NCI-H187 (cell line): ENCODE data around the gene PRTN3.
"Not testable (repeated sequence)": the region's sequence is repeated elsewhere in the genome, so short reads cannot be mapped to it uniquely, and the experiment has no call there.

Experiments used
- DNase-seq, 2 experiments: peaks; one replicate each; lab custom pipeline; 2025; lab: John Stamatoyannopoulos, UW

The PRTN3 gene

DNA sequence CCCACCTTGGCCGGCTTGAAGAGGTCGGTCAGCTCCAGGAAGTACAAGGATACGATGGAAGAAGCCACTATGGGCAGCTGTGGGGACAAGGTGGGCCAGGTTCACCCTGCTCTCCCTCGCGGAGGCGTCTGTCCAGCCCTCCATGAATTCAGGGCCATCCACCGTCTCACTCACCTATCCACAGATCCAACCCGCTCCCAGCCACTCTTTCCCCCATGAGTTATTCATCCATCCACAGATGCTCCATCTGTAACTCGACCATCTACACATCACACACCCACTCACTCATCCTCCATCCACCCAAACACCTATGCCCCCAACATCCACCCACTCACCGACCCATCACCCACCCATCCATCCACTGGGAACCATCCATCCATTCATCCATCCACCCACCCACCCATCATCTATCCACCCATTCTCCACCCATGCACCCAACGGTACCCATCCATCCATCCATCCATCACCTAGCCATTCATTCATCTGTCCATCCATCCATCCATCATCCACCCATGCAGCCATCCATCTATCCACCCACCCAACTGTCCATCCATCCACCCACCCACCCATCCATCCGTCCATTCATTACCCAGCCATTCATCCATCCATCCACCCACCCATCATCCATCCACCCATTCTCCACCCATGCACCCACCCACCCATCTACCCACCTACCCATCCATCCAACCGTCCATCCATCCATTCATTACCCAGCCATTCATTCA is 24.9 kb upstream of the PRTN3 start:
- no peak for DNase-seq

DNA sequence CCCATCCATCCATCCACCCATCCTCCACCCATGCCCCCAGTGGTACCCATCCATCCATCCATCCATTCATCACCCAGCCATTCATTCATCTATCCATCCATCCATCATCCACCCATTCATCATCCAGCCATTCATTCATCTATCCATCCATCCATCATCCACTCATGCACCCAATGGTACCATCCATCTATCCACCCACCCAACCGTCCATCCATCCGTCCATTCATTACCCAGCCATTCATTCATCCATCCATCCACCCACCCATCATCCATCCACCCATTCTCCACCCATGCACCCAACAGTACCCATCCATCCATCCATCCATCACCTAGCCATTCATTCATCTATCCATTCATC is 24.3 kb upstream of the PRTN3 start:
- DNase-seq = no peak

DNA sequence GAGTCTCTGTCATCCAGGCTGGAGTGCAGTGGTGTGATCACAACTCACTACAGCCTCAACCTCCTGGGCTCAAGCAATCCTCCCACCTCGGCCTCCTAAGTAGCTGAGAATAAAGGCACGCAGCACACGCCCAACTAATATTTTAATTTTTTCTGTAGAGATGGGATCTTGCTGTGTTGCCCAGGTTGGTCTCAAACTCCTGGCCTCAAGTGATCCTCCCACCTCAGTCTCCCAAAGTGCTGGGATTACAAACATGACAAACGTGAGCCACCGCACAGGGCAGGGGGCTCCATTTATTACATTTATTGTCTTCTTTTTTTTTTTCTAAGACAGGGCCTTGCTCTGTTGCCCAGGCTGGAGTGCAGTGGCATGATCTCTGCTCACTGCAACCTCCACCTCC is 20.6 kb upstream of the PRTN3 start:
- DNase-seq = not testable (repeated sequence)

DNA sequence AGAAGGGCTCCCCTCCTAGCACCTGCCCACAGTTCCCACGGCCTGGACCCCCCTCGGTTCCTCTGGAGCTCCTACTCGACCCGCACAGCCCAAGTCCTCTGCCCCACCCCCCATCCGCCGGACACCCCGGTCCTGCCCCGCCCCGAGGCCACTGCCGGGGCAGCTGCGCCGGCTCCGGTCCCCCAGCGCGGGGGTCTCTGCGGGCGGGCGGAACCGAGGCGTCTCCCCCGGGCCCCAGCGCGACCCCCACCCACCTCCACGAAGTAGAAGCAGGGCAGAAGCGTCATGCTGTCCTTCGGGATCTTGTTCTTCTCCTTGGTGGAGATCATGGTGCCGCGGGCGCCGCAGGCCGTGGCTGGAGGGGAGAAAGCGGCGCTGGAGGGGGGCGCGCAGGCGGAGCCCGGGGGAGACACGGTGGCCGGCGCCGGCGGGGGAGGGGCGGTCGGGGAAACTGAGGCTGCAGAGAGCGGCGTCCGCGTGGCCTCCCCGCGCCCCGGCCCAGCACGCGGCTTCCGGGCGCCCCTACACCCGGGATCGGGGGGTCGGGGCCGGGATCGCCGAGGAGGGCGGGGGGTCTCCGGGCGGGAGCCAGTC is 19.5 kb upstream of the PRTN3 start:
- DNase-seq = no peak

DNA sequence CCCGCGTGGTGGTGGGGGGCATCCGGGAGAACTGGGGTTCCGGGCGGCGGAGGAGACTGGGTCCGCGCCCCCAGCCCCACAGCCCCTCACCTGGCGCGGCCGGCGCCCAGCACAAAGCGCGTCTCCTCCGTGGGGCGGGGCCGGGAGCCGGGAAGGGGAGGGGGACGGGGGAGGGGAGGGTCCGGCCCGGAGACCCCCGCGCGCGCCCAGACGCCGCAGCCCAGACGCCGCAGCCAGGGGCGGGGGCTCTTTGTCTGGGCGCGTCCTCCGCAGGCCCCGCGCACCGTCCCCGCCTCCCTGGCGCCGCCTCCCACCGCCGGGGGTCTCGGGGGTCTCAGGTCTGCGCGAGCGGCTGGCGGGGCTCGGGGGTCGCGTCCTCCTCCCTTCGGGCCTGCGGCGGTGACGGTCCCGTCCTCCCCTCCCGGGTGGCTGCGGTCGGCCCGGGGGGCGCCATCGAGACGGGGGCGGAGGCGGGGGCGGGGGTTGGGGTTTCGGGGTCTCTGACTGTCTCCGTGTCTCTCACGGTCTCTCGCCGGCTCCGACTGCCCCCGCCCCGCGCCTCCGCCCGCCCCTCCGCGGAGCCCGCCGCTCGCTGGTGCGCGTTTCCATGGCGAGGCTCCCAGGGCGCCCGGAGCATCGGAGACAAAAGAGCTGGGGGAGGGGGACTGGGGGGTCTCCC is 18.8 kb upstream of the PRTN3 start, which contains the start of gene PLPPR3:
TSS of gene PLPPR3 (minus strand) at position 131 of the 679 bp plus-strand sequence. CDS start 396 bp downstream, outside the sequence.
- no peak for DNase-seq

DNA sequence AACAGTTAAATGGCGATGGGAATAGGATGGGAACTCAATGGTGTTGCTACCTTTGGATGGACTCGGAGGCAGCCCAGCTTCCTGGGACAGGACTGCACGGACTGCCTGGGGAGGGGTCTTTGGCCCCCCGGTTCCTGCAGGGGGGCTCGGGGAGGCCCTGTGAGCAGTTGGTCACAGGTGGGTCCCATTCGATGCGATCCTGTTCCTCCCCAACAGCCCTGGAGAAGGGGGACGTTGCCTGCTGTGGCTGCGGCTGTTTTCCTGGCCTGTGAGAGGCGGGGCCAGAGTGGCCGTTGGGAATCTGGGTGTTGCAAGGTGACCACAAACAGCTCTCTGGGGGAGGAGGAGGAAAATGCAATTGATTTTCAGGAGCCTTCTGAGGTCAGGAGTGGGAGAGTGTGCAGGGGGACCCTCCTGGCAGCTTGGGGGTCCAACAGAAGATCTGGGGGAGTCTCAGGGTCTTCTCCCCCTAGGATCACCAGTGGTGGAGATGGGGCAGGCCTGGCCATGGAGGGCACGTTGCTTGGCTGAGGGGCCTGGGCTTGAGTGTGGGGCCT is 17.2 kb upstream of the PRTN3 start:
- DNase-seq = no peak

DNA sequence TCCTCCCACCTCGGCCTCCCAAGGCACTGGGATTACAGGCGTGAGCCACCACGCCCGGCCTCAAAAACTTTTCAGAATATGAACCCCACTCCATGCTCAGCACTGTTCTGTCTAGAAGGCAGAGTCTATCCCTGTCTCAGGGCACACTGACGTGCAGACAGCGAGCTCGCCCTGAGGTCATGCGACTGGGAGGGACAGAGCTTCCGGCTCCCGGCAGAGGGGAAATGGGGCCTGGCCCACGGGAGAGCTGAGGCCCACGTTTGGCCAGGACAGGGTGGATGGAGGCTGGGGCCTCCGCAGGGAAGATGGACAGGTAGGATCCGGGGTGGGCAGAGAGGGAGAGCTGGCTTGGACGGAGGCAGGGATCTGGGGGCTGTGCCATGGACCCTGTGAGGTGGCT is 15.9 kb upstream of the PRTN3 start:
- no peak for DNase-seq

DNA sequence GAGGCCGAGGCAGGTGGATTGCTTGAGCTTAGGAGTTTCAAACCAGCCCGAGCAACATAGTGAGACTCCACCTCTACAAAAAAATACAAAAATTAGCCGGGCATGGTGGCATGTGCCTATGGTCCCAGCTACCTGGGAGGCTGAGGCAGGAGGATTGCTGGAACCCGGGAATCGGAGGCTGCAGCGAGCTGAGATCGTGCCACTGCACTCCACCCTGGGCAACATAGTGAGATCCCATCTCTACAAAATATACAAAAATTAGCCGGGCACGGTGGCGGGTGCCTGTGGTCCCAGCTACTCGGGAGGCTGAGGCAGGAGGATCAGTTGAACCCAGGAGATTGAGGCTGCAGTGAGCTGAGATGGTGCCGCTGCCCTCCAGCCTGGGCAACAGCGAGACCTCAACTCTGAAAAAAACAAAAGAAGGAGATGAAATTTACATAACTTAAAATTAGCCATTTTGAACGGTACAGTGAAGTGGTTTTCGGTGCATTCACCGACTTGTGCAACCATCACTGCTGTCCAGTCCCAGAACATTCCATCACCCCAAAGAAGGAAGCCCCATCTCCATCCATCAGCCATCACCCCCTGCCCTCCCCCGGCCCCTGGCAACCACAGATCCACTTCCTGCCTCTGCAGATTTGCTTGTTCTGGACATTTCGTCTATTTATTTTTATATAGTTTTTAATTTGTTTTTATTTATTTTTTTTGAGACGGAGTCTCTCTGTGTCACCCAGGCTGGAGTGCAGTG is 14.7 kb upstream of the PRTN3 start:
- no peak for DNase-seq

DNA sequence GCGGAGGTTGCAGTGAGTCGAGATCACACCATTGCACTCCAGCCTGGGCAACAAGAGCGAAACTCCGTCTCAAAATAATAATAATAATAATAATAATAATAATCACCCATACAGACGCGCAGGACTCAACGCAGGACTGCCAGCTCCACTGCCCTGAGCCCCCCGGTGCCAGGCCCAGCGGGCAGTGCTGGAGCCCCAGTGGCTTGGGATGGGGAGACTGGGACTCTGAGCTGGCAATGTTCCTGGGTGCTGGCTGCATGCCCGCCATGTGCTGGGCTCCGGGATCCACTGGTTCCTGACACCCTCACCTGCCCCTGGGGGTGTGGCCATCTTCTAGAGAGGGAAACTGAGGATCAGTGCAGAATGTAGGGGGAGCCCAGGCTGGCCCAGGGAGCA is 13.5 kb upstream of the PRTN3 start:
- DNase-seq = no peak

DNA sequence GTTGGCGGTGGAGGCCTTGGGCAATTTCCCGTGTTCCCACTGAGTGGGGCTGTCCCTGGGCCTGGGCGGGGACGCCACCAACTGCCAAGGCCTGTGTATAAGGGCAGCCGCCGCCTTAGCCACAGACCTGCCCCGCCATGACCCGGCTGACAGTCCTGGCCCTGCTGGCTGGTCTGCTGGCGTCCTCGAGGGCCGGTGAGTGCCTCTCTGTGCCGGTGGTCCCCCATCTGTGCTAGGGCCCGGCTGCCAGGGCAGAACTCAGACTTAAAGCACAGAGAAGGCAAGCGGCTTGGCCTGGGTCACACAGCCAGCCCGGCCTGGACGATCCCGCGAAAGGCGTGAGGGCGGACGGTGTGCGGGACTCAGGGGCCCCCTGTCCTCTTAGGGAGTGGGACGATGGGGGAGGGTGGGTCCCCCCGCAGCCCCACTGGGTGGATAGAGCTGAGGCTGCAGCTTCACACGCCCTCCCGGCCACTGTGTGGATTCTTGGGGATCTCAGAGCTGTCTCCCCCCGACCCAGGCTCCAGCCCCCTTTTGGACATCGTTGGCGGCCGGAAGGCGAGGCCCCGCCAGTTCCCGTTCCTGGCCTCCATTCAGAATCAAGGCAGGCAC is 13.0 kb upstream of the PRTN3 start, which contains the start of gene AZU1:
TSS of gene AZU1 (plus strand) at position 128 of the 612 bp plus-strand sequence. CDS start at position 138, 10 bp downstream.
- no peak for DNase-seq

DNA sequence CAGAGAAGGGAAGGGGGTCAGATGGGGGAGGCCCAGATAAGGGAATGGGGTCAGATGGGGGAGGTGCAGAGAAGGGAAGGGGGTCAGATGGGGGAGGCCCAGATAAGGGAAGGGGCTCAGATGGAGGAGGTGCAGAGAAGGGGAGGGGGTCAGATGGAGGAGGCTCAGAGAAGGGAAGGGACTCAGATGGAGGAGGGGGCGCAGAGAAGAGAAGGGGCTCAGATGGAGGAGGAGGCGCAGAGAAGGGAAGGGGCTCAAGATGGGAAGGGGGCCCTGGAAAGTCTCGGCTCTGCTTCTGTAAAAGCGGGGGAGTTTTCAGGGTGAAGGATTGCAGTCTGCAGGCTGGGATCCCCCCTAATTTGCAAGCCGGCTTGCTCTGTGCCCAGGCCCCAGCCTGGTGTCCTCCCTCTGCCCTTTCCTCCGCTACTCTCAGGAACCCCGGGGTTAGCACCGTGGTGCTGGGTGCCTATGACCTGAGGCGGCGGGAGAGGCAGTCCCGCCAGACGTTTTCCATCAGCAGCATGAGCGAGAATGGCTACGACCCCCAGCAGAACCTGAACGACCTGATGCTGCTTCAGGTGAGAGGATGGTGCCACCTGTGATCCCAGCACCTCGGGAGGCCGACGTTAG is 11.6 kb upstream of the PRTN3 start:
- DNase-seq = no peak

DNA sequence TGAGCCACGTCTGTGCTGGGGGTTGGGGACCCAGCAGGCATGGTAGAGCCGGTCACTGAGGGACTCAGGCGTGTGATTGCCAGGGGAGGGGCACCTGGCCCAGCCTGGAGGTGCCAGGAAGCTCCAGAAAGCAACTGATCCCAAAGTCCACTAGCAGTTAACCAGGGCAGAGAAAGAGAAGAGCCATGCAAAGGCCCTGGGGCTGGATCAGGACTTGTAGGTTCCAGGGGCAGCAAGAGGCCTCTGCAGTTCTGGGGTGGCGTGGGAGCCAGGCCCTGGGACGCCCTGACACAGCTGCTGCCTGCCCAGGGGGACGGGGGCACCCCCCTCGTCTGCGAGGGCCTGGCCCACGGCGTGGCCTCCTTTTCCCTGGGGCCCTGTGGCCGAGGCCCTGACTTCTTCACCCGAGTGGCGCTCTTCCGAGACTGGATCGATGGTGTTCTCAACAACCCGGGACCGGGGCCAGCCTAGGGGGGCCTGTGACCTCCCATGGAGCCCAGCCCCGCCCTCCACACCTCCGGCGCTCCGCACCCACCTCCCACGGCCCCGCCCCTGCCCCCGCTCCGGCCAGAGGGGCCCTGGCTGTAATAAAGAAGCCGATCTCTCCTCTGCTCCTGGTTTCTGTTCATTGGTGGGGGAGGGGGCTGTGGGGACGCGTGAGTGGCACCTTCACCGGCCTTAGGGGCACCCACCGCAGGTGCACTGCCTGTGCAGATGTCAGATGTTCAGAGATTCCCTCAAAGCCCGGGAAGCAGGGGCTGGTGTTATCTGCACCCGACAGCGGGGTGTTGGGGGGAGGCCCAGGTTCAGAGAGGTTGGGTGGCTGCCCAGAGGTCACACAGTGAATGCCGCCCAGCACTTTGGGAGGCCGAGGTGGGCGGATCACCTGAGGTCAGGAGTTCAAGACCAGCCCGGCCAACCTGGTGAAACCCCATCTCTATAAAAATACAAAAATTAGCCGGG is 9.1 kb upstream of the PRTN3 start:
- no peak for DNase-seq

DNA sequence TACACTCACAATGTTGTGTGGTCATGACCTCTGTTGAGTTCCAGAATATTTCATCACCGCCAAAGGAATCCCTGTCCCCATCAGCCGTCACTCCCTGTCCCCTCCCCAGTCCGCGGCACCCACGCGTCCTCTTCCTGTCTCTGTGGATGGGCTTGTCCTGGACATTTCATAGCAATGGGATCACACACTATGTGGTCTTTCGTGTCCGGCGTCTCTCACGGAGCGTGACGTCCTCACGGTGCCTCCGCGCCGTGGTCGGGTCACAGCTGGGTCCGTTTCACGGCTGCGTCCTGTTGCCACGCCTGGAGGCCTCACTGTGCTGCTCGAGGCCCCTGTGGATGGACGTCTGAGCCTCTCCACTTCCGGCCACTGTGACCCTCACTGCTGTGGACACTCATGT is 6.6 kb upstream of the PRTN3 start:
- no peak for DNase-seq

DNA sequence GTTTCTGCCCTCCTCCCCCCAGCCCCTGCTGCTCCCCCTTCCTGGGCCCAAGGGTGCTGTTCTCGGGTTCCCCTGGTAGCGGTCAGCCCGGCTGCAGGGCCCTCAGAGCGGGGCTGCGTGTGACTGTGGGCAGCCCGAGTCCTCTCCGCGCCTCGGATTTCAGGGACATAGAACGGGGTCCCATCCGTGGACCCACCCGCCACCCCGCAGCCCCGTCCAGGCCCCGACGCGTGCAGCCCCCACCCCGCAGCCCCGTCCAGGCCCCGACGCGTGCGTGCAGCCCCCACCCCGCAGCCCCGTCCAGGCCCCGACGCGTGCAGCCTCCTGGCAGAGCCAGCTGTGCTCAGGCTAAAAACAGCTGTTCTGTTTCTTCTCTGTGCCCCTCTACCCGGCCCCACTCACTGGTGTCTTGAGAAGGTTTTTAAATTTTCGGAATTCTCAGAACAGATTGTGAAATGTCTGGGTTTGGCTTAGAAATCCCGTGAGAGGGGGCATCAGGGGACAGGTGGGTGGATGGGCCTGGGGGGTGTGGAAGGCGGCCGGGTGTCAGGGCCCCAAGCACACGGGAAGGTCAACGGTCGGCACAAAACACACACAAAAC is 5.5 kb upstream of the PRTN3 start:
- no peak for DNase-seq

DNA sequence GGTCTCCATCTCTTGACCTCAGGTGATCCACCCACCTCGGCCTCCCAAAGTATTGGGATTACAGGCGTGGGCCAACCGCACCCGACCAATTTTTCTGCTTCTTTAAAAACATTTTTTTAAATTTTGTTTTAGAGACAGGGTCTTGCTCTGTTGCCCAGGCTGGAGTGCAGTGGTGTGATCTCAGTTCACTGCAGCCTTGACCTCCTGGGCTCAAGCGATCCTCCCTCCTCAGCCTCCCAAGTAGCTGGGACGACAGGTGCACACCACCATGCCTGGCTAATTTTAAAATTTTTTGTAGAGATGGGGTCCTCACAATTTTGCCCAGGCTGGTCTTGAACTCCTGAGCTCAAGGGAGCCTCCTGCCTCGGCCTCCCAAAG is 2.0 kb downstream of the PRTN3 start:
- not testable (repeated sequence) for DNase-seq

DNA sequence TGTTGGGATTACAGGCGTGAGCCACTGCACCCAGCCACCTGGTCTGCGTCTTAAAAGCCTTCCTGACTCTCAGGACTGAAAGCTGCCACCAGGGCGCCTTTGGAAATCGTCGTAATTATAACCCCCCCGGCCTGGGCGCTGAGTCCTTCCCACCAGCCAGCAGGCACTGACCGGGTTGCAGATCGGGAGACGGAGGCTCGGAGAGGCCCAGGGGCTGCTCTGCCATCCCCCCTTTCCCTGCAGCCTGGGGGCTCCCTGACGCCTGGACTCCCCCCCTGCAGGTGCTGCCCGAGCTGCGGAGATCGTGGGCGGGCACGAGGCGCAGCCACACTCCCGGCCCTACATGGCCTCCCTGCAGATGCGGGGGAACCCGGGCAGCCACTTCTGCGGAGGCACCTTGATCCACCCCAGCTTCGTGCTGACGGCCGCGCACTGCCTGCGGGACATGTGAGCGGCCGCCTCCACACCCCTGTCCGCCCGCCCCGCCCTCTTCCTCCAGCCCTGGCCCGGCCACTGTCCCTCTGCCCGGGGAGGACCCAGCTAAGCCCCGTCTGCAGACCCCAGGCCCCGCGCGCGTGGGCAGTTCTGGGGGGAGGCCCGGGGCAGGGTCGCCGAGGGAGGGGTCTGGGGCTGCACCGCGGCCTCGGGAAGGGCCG is 2.5 kb downstream of the PRTN3 start:
- no peak for DNase-seq

DNA sequence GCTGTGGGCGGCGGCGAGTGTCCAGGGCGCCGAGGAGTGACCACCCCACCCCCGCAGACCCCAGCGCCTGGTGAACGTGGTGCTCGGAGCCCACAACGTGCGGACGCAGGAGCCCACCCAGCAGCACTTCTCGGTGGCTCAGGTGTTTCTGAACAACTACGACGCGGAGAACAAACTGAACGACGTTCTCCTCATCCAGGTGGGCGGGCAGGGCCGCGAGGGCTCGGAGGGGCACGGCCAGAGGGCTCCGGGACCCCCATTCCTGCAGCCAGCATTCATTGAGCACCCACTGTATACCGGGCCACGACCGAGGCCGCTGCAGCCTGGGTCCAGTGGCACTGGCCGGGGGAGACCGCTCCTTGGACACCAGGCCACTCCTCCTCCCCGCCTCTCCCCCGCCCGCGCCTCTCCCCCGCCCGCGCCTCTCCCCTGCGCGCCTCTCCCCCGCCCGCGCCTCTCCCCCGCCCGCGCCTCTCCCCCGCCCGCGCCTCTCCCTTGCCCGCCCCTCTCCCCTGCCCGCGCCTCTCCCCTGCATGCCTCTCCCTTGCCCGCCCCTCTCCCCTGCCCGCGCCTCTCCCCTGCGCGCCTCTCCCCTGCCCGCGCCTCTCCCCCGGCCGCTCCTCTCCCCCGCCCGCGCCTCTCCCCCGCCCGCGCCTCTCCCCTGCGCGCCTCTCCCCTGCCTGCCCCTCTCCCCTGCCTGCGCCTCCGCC is 3.2 kb downstream of the PRTN3 start:
- DNase-seq = no peak

DNA sequence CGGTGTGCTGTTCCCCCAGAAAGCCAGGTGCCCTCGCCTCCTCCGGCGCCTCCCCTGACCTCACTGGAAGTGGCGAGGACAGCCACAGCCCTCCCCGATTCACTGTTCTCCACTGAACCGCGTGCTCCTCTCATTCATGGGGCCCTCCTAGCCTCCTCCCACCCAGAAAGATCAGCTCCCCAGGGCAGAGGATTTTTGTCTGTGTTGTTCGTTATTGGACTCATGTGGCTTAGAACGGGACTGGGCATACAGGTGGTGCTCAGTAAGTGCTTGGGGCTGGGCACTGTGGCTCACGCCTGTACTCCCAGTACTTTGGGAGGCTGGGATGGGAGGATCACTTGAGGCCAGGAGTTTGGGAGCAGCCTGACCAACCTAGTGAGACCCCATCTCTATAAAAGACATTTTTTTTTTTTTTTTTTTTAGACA is 3.8 kb downstream of the PRTN3 start:
- DNase-seq = no peak
